ENCODE data around the gene SORCS1.

- TF ChIP-seq CTCF (IDR thresholded peaks at IDR 0.05), result no peak
- TF ChIP-seq EZH2 (IDR thresholded peaks at IDR 0.05; ENCODE audit: borderline replicate concordance, insufficient read depth, low read depth, low read length, poor library complexity, severe bottlenecking), result no peak
Observed at GRCh38 chr10:107091126-107091525, 73.4 kb downstream of the SORCS1 start.
